ENCODE results near the gene FOLR3. TPM values are rescaled to one million over a fixed set of nuclear protein-coding genes. Genes with fewer than 3 reads are reported as not detected.

FOLR3 gene
- total RNA-seq, 1 donor from 2014 or later = not detected

DNA sequence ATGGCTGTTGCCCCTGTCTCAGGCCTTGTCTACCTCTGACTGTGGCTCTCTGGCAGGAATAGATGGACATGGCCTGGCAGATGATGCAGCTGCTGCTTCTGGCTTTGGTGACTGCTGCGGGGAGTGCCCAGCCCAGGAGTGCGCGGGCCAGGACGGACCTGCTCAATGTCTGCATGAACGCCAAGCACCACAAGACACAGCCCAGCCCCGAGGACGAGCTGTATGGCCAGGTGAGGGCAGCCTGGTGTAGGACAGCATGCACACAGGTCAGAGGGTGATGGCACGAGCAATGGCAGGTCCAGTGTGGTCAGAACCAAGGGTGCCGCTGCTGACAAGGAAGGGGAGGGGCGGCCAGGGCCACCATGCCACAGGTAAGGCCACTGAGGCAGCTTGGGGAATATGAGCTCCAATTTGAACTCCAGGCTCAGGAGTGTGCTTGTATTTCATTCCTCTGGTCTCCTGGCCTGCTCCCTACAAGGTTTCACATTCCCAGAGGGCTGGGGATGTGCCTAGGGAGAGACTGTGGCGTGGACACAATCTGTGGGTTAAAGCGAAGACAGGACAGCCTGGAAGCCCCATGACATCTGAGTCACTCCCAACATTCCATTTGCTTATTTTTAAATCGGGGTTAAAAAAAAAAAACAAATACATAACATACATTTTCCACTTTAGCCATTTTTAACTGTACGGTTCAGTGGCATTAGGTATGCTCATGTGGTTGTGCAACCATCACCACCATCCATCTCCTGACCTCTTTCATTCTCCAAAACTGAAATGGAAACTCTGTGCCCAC lies 562 bp downstream of the FOLR3 start:
- Mint-ChIP-seq H3K4me1 (no peaks in the 10 kb centered on the region), H3K36me3 (no peaks in the 10 kb centered on the region), H3K27ac (no peak overlapping the region), H3K4me3 (no peak overlapping the region), H3K9me3 (no peaks in the 10 kb centered on the region), H3K27me3 (ENCODE audit: low read depth) (peaks cover 21% of the 10 kb centered on the region)
- DNase-seq (ENCODE audit: low spot score in 2 of 2, unreplicated experiment in 2 of 2) = no peak
- TF ChIP-seq, protein P1, sequence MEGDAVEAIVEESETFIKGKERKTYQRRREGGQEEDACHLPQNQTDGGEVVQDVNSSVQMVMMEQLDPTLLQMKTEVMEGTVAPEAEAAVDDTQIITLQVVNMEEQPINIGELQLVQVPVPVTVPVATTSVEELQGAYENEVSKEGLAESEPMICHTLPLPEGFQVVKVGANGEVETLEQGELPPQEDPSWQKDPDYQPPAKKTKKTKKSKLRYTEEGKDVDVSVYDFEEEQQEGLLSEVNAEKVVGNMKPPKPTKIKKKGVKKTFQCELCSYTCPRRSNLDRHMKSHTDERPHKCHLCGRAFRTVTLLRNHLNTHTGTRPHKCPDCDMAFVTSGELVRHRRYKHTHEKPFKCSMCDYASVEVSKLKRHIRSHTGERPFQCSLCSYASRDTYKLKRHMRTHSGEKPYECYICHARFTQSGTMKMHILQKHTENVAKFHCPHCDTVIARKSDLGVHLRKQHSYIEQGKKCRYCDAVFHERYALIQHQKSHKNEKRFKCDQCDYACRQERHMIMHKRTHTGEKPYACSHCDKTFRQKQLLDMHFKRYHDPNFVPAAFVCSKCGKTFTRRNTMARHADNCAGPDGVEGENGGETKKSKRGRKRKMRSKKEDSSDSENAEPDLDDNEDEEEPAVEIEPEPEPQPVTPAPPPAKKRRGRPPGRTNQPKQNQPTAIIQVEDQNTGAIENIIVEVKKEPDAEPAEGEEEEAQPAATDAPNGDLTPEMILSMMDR (IDR thresholded peaks at IDR 0.05; ENCODE audit: unreplicated experiment) = no peak

DNA sequence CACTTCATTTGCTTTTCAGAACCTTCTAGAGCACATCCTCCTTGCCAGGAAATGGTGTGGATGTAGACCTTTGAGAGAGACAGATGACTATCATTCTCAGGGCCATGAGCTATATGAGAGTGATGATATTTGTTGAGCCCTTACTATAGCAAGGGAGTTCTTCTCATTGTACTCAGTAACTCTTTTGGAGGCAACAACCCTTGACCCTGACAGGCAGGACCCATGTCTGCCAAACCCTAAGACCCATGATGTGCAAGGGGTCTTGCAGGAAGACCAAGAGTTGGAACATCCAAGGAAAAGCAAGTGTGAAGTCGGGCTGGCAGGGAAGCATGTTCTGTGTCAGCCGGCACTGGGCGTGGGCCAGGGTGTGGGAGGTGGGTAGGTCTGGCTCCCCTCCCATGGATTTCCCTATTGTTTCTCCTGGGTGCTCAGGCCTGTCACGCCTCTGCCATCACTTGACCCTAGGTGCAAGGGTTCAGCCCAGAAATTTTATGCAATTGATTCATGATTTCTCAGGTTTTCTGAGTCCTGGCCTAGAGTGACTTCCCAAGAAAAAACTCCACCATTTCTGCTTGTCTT lies 1.2 kb downstream of the FOLR3 start:
- no peaks in the 10 kb centered on the region for H3K9me3 Mint-ChIP-seq
- no peak overlapping the region for H3K4me3 Mint-ChIP-seq
- H3K4me1 Mint-ChIP-seq = peaks cover 4% of the 10 kb centered on the region
- peaks cover 17% of the 10 kb centered on the region for H3K27me3 Mint-ChIP-seq (ENCODE audit: low read depth)
- no peak overlapping the region for H3K27ac Mint-ChIP-seq
- DNase-seq (ENCODE audit: low spot score in 2 of 2, unreplicated experiment in 2 of 2) = no peak
- H3K36me3 Mint-ChIP-seq = no peaks in the 10 kb centered on the region
- TF ChIP-seq, protein P1 (IDR thresholded peaks at IDR 0.05; ENCODE audit: unreplicated experiment) = no peak

DNA sequence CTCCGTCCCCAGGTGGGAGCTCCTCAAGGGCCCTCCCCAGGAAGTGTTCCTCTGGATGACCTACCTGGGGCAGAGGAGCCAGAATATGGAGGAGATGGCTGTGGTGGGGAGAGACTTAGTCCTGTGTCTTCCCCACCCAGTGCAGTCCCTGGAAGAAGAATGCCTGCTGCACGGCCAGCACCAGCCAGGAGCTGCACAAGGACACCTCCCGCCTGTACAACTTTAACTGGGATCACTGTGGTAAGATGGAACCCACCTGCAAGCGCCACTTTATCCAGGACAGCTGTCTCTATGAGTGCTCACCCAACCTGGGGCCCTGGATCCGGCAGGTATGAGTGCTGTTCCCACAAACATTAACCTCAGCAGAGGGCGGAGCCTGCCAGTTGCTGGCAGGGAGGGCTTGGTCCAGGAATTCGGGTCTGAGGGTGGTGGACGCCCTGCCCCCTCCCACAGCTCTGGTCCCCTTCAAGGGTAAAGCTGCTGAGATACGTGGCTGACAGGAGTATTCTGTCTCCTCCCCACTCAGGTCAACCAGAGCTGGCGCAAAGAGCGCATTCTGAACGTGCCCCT lies 3.4 kb downstream of the FOLR3 start:
- H3K9me3 Mint-ChIP-seq = no peaks in the 10 kb centered on the region
- H3K27me3 Mint-ChIP-seq (ENCODE audit: low read depth) = no peaks in the 10 kb centered on the region

DNA sequence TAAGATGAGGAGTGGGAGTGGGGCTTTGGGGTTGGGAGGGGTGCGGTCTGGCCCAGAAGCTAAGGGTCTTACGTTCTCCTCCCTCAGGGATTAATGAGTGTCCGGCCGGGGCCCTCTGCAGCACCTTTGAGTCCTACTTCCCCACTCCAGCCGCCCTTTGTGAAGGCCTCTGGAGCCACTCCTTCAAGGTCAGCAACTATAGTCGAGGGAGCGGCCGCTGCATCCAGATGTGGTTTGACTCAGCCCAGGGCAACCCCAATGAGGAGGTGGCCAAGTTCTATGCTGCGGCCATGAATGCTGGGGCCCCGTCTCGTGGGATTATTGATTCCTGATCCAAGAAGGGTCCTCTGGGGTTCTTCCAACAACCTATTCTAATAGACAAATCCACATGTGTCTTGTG lies 4.0 kb downstream of the FOLR3 start:
- DNase-seq (ENCODE audit: low spot score in 2 of 2, unreplicated experiment in 2 of 2) = no peak
- TF ChIP-seq, protein P1 (IDR thresholded peaks at IDR 0.05; ENCODE audit: unreplicated experiment) = no peak
- Mint-ChIP-seq H3K27me3 (ENCODE audit: low read depth) (no peaks in the 10 kb centered on the region), H3K9me3 (no peaks in the 10 kb centered on the region), H3K4me1 (peaks cover 13% of the 10 kb centered on the region), H3K36me3 (no peaks in the 10 kb centered on the region), H3K27ac (no peak overlapping the region), H3K4me3 (no peak overlapping the region)

More for the DNA sequence above, 3.4 kb downstream of the FOLR3 start:
- DNase-seq (ENCODE audit: low spot score in 2 of 2, unreplicated experiment in 2 of 2) = no peak
- no peaks in the 10 kb centered on the region for H3K36me3 Mint-ChIP-seq
- no peak overlapping the region for H3K4me3 Mint-ChIP-seq
- H3K27ac Mint-ChIP-seq = no peak overlapping the region
- TF ChIP-seq, protein P1 (IDR thresholded peaks at IDR 0.05; ENCODE audit: unreplicated experiment) = no peak
- H3K4me1 Mint-ChIP-seq = peaks cover 10% of the 10 kb centered on the region

DNA sequence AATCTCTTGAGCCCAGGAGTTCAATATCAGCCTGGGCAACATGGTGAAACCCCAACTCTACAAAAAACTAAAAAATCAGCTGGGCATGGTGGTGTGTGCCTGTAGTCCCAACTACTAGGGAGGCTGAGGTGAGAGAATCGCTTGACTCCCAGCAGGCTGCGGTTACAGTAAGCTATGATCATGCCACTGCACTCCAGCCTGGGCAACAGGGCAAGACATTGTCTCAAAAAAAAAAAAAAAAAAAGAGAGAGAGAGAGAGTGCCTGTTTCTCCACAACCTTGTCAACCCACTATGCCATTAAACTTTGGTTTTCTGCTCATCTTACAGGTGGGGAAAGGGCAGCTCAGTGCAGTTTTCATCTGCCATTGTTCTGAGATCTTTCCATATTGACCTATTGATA lies 5.1 kb downstream of the FOLR3 start:
- DNase-seq (ENCODE audit: low spot score in 2 of 2, unreplicated experiment in 2 of 2) = no peak
- H3K4me3 Mint-ChIP-seq = no peak overlapping the region

More for the DNA sequence above, 5.1 kb downstream of the FOLR3 start:
- Mint-ChIP-seq H3K27ac (no peak overlapping the region), H3K27me3 (ENCODE audit: low read depth) (no peaks in the 10 kb centered on the region), H3K36me3 (no peaks in the 10 kb centered on the region), H3K9me3 (no peaks in the 10 kb centered on the region), H3K4me1 (peaks cover 13% of the 10 kb centered on the region)
- TF ChIP-seq, protein P1 (IDR thresholded peaks at IDR 0.05; ENCODE audit: unreplicated experiment) = no peak

All from mesothelial cell of epicardium (in vitro differentiated cells).